ENCODE results near the gene PRSS21.
A peak's percentile ranks its signal among the peaks of the same experiment; 100 is the strongest.

PRSS21 gene

GRCh38 chr16:2858245-2859025, 41.4 kb downstream of the PRSS21 start:
- no peak overlapping the region for H3K27ac ChIP-seq (ENCODE audit: low read length)
- no peak overlapping the region for H3K4me3 ChIP-seq (ENCODE audit: low read length in 2 of 2)
- H3K4me1 ChIP-seq (ENCODE audit: control insufficient read depth, insufficient read depth, low read length), result no peaks in the 10 kb centered on the region
- H3K36me3 ChIP-seq (ENCODE audit: control insufficient read depth in 2 of 2, insufficient read depth in 2 of 2, low read length in 2 of 2), result no peaks in the 10 kb centered on the region
- peaks cover 4 to 8% of the 10 kb centered on the region in 2 donors for H3K9me3 ChIP-seq (ENCODE audit: control insufficient read depth in 2 of 2, low read length in 2 of 2)
- H3K9ac ChIP-seq (ENCODE audit: low read length in 2 of 2), result no peak overlapping the region
- H3K27me3 ChIP-seq (ENCODE audit: control insufficient read depth in 1 of 2, insufficient read depth in 2 of 2, low read length in 2 of 2), result peaks cover 24% of the 10 kb centered on the region in 2 donors

GRCh38 chr16:2859686-2860265, 42.7 kb downstream of the PRSS21 start:
- Histone ChIP-seq H3K4me1 (ENCODE audit: control insufficient read depth, insufficient read depth, low read length) (no peaks in the 10 kb centered on the region), H3K27ac (ENCODE audit: low read length) (no peak overlapping the region), H3K9ac (ENCODE audit: low read length in 2 of 2) (no peak overlapping the region), H3K4me3 (ENCODE audit: low read length in 2 of 2) (no peak overlapping the region), H3K36me3 (ENCODE audit: control insufficient read depth in 2 of 2, insufficient read depth in 2 of 2, low read length in 2 of 2) (no peaks in the 10 kb centered on the region), H3K27me3 (ENCODE audit: control insufficient read depth in 1 of 2, insufficient read depth in 2 of 2, low read length in 2 of 2) (peaks cover 22 to 24% of the 10 kb centered on the region in 2 donors), H3K9me3 (ENCODE audit: control insufficient read depth in 2 of 2, low read length in 2 of 2) (peaks cover 0 to under 1% of the 10 kb centered on the region in 2 donors)

- no peaks in the 10 kb centered on the region for H3K9me3 ChIP-seq (ENCODE audit: control insufficient read depth in 2 of 2, low read length in 2 of 2)
- H3K27me3 ChIP-seq (ENCODE audit: control insufficient read depth in 1 of 2, insufficient read depth in 2 of 2, low read length in 2 of 2), result peaks cover 22 to 24% of the 10 kb centered on the region in 2 donors
- no peaks in the 10 kb centered on the region for H3K4me1 ChIP-seq (ENCODE audit: control insufficient read depth, insufficient read depth, low read length)
- no peak overlapping the region for H3K27ac ChIP-seq (ENCODE audit: low read length)
- H3K36me3 ChIP-seq (ENCODE audit: control insufficient read depth in 2 of 2, insufficient read depth in 2 of 2, low read length in 2 of 2), result no peaks in the 10 kb centered on the region
- H3K4me3 ChIP-seq (ENCODE audit: low read length in 2 of 2), result no peak overlapping the region
- no peak overlapping the region for H3K9ac ChIP-seq (ENCODE audit: low read length in 2 of 2)
Observed at GRCh38 chr16:2860826-2861567, 44.0 kb downstream of the PRSS21 start.

- Histone ChIP-seq H3K9me3 (ENCODE audit: control insufficient read depth in 2 of 2, low read length in 2 of 2) (no peaks in the 10 kb centered on the region), H3K36me3 (ENCODE audit: control insufficient read depth in 2 of 2, insufficient read depth in 2 of 2, low read length in 2 of 2) (no peaks in the 10 kb centered on the region), H3K4me3 (ENCODE audit: low read length in 2 of 2) (no peak overlapping the region), H3K4me1 (ENCODE audit: control insufficient read depth, insufficient read depth, low read length) (peaks cover 3% of the 10 kb centered on the region), H3K9ac (ENCODE audit: low read length in 2 of 2) (no peak overlapping the region), H3K27me3 (ENCODE audit: control insufficient read depth in 1 of 2, insufficient read depth in 2 of 2, low read length in 2 of 2) (peaks cover 0 to 2% of the 10 kb centered on the region in 2 donors), H3K27ac (ENCODE audit: low read length) (no peak overlapping the region)
Observed at GRCh38 chr16:2865651-2866050, 48.6 kb downstream of the PRSS21 start.

GRCh38 chr16:2866431-2866830, 49.4 kb downstream of the PRSS21 start:
- Histone ChIP-seq H3K4me3 (ENCODE audit: low read length in 2 of 2) (no peak overlapping the region), H3K27me3 (ENCODE audit: control insufficient read depth in 1 of 2, insufficient read depth in 2 of 2, low read length in 2 of 2) (no peaks in the 10 kb centered on the region), H3K27ac (ENCODE audit: low read length) (no peak overlapping the region), H3K9ac (ENCODE audit: low read length in 2 of 2) (no peak overlapping the region), H3K36me3 (ENCODE audit: control insufficient read depth in 2 of 2, insufficient read depth in 2 of 2, low read length in 2 of 2) (no peaks in the 10 kb centered on the region), H3K9me3 (ENCODE audit: control insufficient read depth in 2 of 2, low read length in 2 of 2) (no peaks in the 10 kb centered on the region), H3K4me1 (ENCODE audit: control insufficient read depth, insufficient read depth, low read length) (peaks cover 3% of the 10 kb centered on the region)

GRCh38 chr16:2867661-2867986, 50.6 kb downstream of the PRSS21 start:
- peak overlapping the region; percentile 83 to 96 for H3K4me3 ChIP-seq (ENCODE audit: low read length in 2 of 2)
- no peaks in the 10 kb centered on the region for H3K36me3 ChIP-seq (ENCODE audit: control insufficient read depth in 2 of 2, insufficient read depth in 2 of 2, low read length in 2 of 2)
- H3K9ac ChIP-seq (ENCODE audit: low read length in 2 of 2), result peak overlapping the region; percentile 79 to 93
- H3K27ac ChIP-seq (ENCODE audit: low read length), result peak overlapping the region; percentile 90
- H3K4me1 ChIP-seq (ENCODE audit: control insufficient read depth, insufficient read depth, low read length), result peaks cover 3% of the 10 kb centered on the region
- no peaks in the 10 kb centered on the region for H3K27me3 ChIP-seq (ENCODE audit: control insufficient read depth in 1 of 2, insufficient read depth in 2 of 2, low read length in 2 of 2)
- H3K9me3 ChIP-seq (ENCODE audit: control insufficient read depth in 2 of 2, low read length in 2 of 2), result no peaks in the 10 kb centered on the region

- Histone ChIP-seq H3K9me3 (ENCODE audit: control insufficient read depth in 2 of 2, low read length in 2 of 2) (no peaks in the 10 kb centered on the region), H3K4me3 (ENCODE audit: low read length in 2 of 2) (peak overlapping the region; percentile 83 to 96), H3K36me3 (ENCODE audit: control insufficient read depth in 2 of 2, insufficient read depth in 2 of 2, low read length in 2 of 2) (no peaks in the 10 kb centered on the region), H3K27ac (ENCODE audit: low read length) (peak overlapping the region; percentile 90), H3K9ac (ENCODE audit: low read length in 2 of 2) (peak overlapping the region; percentile 79 to 93), H3K27me3 (ENCODE audit: control insufficient read depth in 1 of 2, insufficient read depth in 2 of 2, low read length in 2 of 2) (no peaks in the 10 kb centered on the region), H3K4me1 (ENCODE audit: control insufficient read depth, insufficient read depth, low read length) (peaks cover 3% of the 10 kb centered on the region)
Observed at GRCh38 chr16:2867987-2868789, 51.2 kb downstream of the PRSS21 start.

Data from stomach smooth muscle (tissue), 2 donors.